Gastrocnemius medialis (tissue), 4 donors: ENCODE data around the gene CPT2. TPM values are rescaled to one million over a fixed set of nuclear protein-coding genes. Genes with fewer than 3 reads are reported as not detected.

ENCODE experiments used
- ATAC-seq, 2 donors: fragments of 150-250 bp; one replicate each; pipeline ENCODE4 v1.9.1; 2016
- DNase-seq, 2 donors: peaks; one replicate each; pipeline ENCODE4 v3.0.0-alpha.2; 2019
- H3K27ac ChIP-seq, 4 donors: fragments of 200-600 bp; sonication (generic); 1 replicate in 1 of 4; 2 replicates in 3 of 4; pipeline ENCODE4 v1.5.1; 2016 to 2018; ENCODE audit warnings: mild to moderate bottlenecking in 2 of 4, moderate library complexity in 1 of 4
- H3K27me3 ChIP-seq, 3 donors: fragments of 200-600 bp; sonication (generic) in 2 of 3; 1 replicate in 1 of 3; 2 replicates in 2 of 3; pipeline versions ENCODE4 v1.5.1 to v1.6.0; 2016 to 2019; ENCODE audit warnings: mild to moderate bottlenecking in 1 of 3, moderate library complexity in 1 of 3
- H3K36me3 ChIP-seq, 2 donors: fragments of 200-600 bp; sonication (generic) in 1 of 2; one replicate each; pipeline ENCODE4 v1.5.1; 2017 to 2018
- H3K4me1 ChIP-seq, 2 donors: fragments of 200-600 bp; sonication (generic) in 1 of 2; one replicate each; pipeline ENCODE4 v1.5.1; 2016 to 2017; ENCODE audit warnings: mild to moderate bottlenecking in 2 of 2
- H3K4me3 ChIP-seq, 4 donors: fragments of 200-600 bp; sonication (generic) in 3 of 4; 1 replicate in 1 of 4; 2 replicates in 3 of 4; pipeline ENCODE4 v1.5.1; 2016 to 2019; ENCODE audit warnings: mild to moderate bottlenecking in 2 of 4
- H3K9me3 ChIP-seq, 3 donors: fragments of 200-600 bp; sonication (generic) in 2 of 3; 1 replicate in 1 of 3; 2 replicates in 2 of 3; pipeline ENCODE4 v1.5.1; 2016 to 2019
- CTCF ChIP-seq, 5 experiments: fragments of 450-650 bp in 3 of 5; fragments of 200-600 bp in 2 of 5; sonication (generic) in 2 of 5; IDR thresholded peaks in 4 of 5; conservative IDR thresholded peaks in 1 of 5; 1 replicate in 4 of 5; 2 replicates in 1 of 5; pipeline ENCODE4 v1.5.1; 2016 to 2019; ENCODE audit warnings: antibody characterized with exemption in 5 of 5, mild to moderate bottlenecking in 3 of 5, moderate library complexity in 3 of 5
- POLR2A ChIP-seq, 2 donors: fragments of 450-650 bp; IDR thresholded peaks; one replicate each; pipeline ENCODE4 v1.6.1; 2017; ENCODE audit warnings: antibody characterized with exemption in 2 of 2, mild to moderate bottlenecking in 2 of 2, moderate library complexity in 2 of 2
- in situ Hi-C, 4 donors: fragments of 200-750 bp; cut with MboI; loops; one replicate each; pipeline versions ENCODE4 v1.15.0 to v1.8.0; 2017; ENCODE audit warnings: low sequenced_read_pairs in 4 of 4
- intact Hi-C: fragments of 100-400 bp; cut with DNase I; formaldehyde crosslinking; loops from one replicate; pipeline ENCODE4 v1.15.1; 2023; ENCODE audit warnings: low total_unique reads
- total RNA-seq, 4 donors: library from RNA; depleted of rRNA; stranded (reverse); fragments of >200 nt; gene quantifications; one replicate each; pipeline versions ENCODE4 v1.1.0 to v1.2.3, GENCODE V29; 2016

Gene CPT2
- total RNA-seq, 4 donors from 2014 or later = 13.3 to 30.6 (median 26.6) TPM

- no peaks in the 10 kb centered on the region for H3K9me3 ChIP-seq
- H3K4me1 ChIP-seq = peaks cover under 1% of the 10 kb centered on the region in 2 donors
- DNase-seq (no peak), ATAC-seq (no peak)
- H3K27ac ChIP-seq = no peak overlapping the region
- in situ Hi-C loops = no loop called here
- TF ChIP-seq POLR2A (IDR thresholded peaks at IDR 0.05) (no peak), CTCF (IDR thresholded peaks at IDR 0.05 in 4 of 5, conservative IDR thresholded peaks at IDR 0.05 in 1 of 5) (no peak)
- H3K4me3 ChIP-seq = no peak overlapping the region
- intact Hi-C loops = no loop called here
- peaks cover 0 to 4% (median 0%) of the 10 kb centered on the region in 3 donors for H3K27me3 ChIP-seq
- H3K36me3 ChIP-seq = no peaks in the 10 kb centered on the region
Observed at GRCh38 chr1:53244141-53244540, 47.5 kb downstream of the CPT2 start.

- no peaks in the 10 kb centered on the region for H3K9me3 ChIP-seq
- no peaks in the 10 kb centered on the region for H3K4me1 ChIP-seq
- DNase-seq (no peak), ATAC-seq (no peak)
- no peak overlapping the region for H3K4me3 ChIP-seq
- H3K36me3 ChIP-seq = no peaks in the 10 kb centered on the region
- no peak overlapping the region for H3K27ac ChIP-seq
- in situ Hi-C loops (no loop called here), intact Hi-C loops (no loop called here)
- peaks cover 0 to 4% (median 0%) of the 10 kb centered on the region in 3 donors for H3K27me3 ChIP-seq
- TF ChIP-seq POLR2A (IDR thresholded peaks at IDR 0.05) (no peak), CTCF (IDR thresholded peaks at IDR 0.05 in 4 of 5, conservative IDR thresholded peaks at IDR 0.05 in 1 of 5) (no peak)
Observed at GRCh38 chr1:53246261-53247134, 49.9 kb downstream of the CPT2 start.

- DNase-seq (no peak), ATAC-seq (no peak)
- Histone ChIP-seq H3K27ac (no peak overlapping the region), H3K36me3 (no peaks in the 10 kb centered on the region), H3K9me3 (no peaks in the 10 kb centered on the region), H3K27me3 (peaks cover 0 to 4% (median 0%) of the 10 kb centered on the region in 3 donors), H3K4me1 (no peaks in the 10 kb centered on the region), H3K4me3 (no peak overlapping the region)
- no peak for TF ChIP-seq POLR2A (IDR thresholded peaks at IDR 0.05)
- intact Hi-C loops (no loop called here), in situ Hi-C loops (no loop called here)
Observed at GRCh38 chr1:53249706-53250105, 53.1 kb downstream of the CPT2 start.

GRCh38 chr1:53250325-53250724, 53.7 kb downstream of the CPT2 start:
- TF ChIP-seq CTCF (IDR thresholded peaks at IDR 0.05 in 4 of 5, conservative IDR thresholded peaks at IDR 0.05 in 1 of 5) = no peak
- H3K36me3 ChIP-seq = no peaks in the 10 kb centered on the region
- no peak for ATAC-seq
- H3K27me3 ChIP-seq = peaks cover 0 to 4% (median 0%) of the 10 kb centered on the region in 3 donors
- H3K27ac ChIP-seq = no peak overlapping the region
- intact Hi-C loops = no loop called here
- no peak overlapping the region for H3K4me3 ChIP-seq
- H3K9me3 ChIP-seq = no peaks in the 10 kb centered on the region
- H3K4me1 ChIP-seq = no peaks in the 10 kb centered on the region
- in situ Hi-C loops = no loop called here
- no peak for DNase-seq

GRCh38 chr1:53254011-53254640, 57.5 kb downstream of the CPT2 start:
- H3K27me3 ChIP-seq = no peaks in the 10 kb centered on the region
- H3K27ac ChIP-seq = no peak overlapping the region
- no peaks in the 10 kb centered on the region for H3K36me3 ChIP-seq
- ATAC-seq = no peak
- H3K9me3 ChIP-seq = no peaks in the 10 kb centered on the region
- TF ChIP-seq POLR2A (IDR thresholded peaks at IDR 0.05) (no peak), CTCF (IDR thresholded peaks at IDR 0.05 in 4 of 5, conservative IDR thresholded peaks at IDR 0.05 in 1 of 5) (no peak)
- in situ Hi-C loops (no loop called here), intact Hi-C loops (no loop called here)
- no peaks in the 10 kb centered on the region for H3K4me1 ChIP-seq
- DNase-seq = no peak
- H3K4me3 ChIP-seq = no peak overlapping the region
